Activated CD4-positive, alpha-beta T cell treated with anti-CD3 and anti-CD28 coated beads for 4 hours (primary cell): Measurements from ENCODE around the gene ATP5PB.

Source experiments
- DNase-seq, 2 donors: peaks; one replicate each; pipeline ENCODE4 v3.0.0-alpha.2; 2020

Gene ATP5PB

DNA sequence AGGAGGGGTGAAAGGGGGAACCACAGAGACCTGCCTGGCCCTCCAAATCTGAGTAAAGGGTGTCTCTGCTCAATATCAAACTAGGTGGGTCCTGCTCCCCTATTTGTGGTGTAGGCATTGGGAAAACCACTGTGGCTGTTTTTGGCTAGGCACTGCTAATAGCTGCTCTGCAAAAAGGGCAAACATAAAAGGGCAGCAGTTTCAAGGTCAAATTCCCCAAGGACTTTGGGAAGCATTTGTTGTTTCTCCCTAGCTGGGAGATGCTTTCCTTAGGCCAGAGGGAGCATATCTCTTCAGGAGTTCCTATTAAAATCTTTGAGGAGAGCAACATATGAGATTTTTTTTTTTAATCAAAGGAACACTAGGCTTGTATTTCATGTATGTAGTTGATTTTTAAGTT is 26.9 kb downstream of the ATP5PB start:
- no peak for DNase-seq

DNA sequence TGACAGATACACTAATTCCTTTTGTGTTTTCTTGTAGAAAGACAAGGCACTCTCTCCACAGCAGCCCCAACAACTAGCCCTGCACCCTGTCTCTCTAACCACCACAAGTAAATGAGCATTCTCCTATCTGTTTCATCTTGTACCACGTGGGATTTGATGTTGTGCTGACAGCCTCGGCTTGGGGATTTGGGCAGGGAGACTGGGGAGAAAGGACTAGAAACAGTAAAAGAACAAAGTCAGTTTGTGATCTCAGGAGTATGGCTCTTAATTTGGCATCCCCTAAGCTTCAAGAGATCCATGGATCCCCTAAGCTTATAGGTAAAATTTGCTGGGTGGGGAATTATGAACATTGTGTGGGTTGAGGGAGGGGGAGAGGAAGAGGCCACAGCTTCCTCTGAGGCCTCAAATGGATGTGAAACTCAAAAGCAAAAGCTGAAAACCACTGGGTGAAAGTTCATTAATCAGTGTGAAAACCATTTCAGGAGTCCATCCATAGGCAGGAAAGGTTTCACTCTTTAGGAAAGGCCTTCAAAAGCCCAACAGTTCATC is 27.6 kb downstream of the ATP5PB start:
- peak; percentile 14 to 21 for DNase-seq

DNA sequence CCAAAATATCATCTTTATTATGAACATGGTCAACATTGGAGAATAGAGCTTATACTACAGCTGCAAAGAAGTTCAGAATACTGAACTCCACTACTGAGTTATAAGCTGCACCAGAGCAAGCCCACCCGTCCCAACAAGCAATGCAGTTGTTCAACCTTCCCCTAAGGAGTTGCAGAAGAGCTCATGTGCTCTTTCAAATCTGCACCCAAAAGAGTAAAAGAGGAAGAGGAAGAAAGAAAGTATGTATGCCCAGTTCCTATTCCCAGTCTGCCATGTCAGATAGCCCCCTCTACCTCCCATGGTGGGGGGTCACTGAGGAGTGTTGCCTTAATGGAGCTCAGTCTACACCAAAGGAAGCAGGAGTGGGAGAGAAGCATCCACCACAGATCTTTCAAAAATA is 31.4 kb downstream of the ATP5PB start:
- no peak for DNase-seq

DNA sequence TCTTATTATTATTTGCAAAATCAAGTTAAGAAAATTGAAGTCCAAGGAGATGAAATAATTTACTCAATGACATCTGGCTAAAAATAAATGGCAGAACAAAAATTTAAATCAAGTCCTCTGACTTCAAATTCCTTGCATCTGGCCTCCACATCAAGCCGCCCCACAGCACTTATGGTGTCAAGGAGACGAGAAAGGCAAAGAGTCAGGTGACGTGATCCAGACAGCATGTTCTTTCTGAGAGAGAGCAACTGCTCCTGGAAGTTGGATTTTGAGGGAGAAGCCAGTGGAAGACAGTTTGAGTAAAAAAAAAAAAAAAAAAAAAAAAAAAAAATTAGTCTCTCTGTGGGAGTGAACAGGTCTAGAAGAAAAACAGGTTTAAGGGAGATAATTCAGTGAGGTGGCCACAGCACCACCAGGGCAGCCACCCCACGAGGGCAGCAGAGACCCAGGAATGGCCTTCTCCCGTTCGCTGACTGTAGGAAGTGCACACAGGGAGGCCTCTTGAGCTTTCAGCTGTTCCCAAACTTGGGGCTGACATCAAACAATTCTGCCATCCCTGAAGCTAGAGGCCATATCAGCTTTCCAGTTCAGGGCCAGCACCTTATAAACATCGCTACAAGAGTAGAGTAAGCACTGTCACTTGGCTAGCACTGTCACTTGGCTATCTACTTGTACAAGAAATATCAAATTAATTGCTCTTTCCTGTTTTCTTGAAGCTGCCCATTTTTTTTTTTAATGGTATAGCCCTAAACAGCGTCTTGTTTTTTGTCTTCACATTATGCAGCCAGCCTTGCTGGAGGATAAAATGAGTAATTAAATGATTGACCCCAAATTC is 32.3 kb downstream of the ATP5PB start:
- peak; percentile 55 to 60 for DNase-seq

DNA sequence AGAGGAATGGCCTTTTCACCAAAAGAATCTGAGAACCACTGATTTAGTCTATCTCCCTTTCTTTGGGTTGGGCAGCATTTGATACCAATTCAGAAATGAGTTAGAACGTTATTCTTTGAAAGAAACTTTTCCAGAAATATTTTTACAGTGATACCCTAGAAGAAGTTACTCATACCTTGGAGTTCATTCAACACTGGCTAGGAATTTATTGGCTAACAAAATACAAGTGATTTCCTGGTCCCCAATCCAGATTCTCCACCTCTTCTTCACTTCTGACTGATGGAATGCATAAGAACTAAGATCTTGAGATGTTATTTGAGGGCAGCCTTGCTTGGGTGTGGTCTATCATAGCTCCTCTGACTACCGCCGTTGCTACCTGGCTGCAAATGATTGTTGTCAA is 33.9 kb downstream of the ATP5PB start:
- no peak for DNase-seq

DNA sequence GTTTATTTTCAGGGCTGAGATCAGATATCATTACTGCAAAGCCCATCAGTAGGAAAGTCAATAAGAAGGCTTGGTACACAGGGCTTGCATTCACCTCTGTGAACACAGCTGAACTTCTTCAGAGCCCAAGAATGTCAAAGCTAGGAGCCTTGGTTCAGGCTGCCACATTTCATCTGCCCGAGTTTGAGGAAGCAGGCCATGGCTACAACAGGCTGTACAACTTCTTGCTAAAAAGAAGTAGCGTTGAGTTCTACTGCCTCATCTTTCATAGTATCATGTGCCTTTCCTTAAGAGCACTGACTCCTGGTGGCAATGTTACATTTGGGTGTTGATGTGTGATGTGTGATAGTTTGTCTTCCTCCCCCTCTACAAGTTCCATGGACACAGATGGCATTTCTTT is 34.6 kb downstream of the ATP5PB start:
- DNase-seq: no peak

DNA sequence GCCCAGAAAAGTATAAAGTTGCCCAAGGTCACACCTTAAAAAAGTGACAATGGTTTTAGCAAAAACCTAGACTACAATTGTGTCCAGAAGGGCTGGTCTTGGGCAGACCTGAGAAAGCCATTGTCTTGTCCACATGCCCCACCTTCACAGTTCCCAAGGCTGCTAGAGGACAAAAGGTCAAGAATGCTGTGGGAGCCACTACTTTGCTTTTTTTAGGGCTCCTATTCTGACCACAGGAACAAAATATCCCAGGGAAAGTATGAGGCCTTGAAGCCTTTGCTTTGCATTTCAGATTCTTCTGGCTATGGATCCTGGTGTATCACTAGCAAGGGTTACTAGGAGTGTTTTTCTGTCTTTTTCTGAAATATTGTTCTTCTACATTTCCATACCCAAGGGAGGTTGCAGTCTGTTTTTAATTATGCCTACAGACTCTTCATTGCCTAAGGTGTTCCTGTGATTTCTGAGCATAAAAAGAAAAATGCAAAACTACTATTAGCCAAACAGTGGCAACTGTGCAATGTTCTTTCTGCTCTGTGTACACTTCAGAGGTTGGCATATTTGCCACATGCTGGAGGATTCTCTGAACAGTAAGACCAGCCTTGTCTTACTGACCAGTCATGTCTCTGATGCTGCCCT is 35.2 kb downstream of the ATP5PB start:
- no peak for DNase-seq

DNA sequence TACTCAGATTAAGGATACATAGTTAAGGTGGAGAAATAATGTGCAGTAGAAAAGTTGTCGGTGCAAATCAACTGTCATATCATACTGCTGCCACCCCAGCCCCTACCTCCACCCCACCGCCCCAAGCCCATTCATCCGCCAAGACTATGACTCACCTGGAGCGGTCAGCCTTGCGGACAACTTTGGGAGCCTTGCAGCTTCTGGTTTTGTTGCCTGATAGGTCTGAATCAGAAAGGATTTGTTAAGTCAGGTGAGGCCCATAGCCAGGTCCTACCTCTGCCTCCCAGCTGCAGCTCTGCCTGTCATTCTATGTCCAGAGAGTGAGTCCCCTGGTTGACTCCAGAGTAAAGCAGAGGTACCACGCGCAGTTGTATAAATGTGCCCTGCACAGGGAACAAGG is 37.2 kb downstream of the ATP5PB start:
- no peak for DNase-seq

DNA sequence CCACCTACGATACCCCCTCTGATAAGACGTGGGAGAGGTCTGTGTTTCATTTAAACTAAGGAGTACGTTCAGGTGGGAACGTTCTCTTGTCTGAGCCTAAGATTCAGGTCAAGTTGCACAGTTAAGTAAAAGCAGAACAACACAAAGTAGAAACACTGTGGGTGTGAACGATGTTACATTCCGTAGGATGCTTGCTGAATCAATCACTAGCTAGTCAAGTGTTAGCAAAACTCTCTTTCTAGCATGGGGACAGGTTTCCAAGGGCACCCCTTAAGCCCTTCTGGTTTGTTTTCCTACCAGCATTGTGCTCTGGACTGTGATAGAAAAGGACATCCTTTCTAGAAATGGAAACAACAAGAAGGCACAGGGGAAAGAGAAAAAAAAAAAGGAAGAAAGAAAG is 37.9 kb downstream of the ATP5PB start:
- no peak for DNase-seq

DNA sequence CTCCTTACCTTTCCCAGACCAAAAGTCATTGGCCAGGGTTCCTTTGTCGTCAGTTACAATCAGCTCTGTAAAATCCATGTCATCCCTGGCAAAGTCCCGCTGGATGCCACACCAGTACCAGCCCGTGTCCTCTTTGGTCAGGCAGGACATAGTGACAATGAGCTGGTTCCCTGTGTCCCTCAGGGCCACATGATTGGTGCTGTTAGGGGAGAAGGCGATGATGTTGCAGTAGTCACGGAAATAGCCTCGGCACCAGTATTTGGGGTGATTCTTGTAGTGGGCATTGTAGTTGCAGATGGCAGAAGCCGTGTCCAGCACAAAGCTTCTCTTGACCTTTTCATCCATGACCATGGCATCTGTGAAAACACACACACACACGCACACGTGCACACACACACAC is 39.4 kb downstream of the ATP5PB start:
- DNase-seq: no peak

DNA sequence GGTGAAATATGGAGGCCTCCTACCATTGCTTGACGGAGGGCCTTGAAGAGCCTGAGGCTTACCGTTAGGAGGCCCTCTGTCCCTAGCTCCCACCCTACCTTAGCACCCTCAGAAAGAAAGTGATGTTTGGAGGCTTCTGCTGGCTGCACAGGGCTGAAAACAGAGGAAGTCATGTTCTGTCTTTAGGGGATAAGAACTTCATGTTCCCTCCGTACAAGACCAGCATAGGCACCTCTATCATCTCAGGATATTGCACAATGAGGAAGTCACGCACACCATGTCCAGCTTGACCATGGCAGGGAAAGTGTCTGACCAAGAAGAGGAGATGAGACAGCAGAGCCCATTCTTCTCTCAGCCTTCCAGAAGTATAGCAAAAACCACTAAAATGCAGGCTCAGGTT is 40.3 kb downstream of the ATP5PB start:
- DNase-seq: no peak

DNA sequence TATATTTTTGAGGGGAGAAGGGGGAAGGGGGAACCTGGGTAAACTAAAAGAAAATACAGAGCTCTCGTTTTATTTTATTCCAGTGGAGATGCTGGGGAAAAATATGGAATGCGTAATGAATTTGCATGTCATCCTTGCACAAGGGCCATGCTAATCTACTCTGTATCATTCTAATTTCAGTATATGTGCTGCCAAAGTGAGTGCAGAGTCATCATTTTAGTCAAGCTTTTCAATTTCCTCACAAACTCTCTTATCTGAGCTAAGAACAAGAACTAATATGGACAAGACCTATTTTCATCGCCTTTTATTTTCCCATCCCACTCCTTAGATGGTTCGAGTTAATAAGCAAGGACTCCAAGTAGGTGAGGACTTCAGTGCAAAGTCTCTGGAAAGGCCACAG is 41.0 kb downstream of the ATP5PB start:
- DNase-seq: no peak

DNA sequence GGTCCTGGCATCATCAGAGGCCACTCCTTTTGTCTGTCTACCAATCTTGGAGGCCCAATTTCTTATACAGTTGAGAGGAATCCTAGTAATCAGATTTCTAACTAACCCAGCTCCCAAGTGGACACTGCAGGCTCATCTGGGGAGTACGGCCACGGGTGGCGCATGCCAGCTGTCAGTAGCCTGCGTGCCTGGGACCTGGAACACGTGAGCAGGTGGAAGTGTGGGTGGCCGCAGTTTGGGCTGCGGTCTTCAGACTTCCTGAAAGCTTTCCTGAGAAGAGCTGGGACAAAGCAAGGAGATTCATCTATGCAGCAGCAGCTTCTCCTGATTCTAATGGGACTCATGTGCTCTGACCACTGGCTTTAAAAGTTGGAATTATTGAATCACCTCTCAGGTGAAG is 41.8 kb downstream of the ATP5PB start:
- DNase-seq: no peak

DNA sequence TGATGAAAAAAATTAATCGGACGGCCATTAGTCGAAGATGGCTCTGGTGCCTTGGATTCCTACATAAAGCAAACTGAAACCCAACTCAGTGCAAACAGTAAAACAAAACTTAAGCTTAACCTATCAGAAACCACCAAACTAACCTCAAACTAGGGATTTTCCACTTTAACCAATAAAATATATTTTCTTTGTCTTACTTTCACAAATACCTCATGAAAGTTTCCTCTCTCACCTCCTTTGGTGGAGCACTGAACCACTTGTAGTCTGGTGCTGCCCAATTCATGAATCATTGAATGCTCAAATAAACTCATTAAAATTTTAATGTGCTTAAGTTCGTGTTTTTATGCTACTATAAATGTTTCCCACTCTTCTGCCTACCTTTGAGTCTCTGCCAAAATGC is 47.1 kb downstream of the ATP5PB start:
- no peak for DNase-seq

DNA sequence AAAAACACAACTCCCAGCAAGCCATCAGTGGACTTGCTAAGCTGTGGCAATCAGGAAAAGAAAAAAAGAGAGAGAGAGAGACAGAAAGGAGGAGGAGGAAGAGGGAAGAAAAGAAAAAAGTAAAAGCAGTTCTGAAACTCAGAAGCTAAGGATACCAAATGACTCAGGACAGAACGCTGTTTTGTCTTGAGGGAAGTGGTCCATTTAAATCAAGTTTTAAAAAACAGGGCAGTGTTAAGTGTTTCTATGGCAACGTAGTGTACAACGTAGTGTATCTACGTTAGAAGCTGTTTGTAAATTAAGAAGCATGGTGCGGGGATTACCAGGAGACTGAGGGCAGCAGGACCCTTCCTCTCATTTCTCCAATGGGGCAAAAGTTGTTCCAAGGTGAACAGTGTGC is 48.3 kb downstream of the ATP5PB start:
- no peak for DNase-seq

DNA sequence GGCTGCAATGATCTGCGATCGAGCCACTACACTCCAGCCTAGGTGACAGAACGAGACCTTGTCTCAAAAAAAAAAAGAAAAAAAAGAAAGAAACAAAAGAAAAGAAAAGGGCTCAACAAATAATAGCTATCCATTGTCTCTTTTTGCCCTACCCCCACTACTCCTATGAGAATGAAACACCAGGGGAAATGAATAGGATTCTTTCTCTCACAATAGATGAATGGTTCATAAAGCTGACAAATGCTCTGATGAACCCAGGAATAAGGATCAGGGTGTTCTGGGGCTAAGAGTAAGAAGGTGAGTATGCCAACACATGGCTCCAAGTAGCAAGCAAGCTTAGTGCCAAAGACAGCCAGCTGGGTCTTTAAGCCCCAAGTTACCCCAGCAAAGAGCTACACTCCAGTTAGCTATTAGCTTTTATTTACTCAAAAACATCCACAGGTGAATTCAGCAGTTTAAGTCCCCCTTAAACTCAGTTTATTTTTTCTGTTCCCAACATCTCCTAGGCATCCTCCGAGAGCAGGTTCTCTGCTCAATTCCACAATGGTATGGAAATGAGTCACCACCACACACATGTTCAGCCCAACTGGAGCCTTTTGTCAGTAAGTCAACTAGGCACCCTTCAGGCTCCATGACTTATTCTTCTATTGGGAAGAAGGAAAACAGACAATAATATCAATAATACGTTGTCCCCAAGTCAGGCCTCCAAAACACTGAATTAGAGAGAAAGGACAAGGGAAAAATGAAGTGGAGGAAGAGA is 49.9 kb downstream of the ATP5PB start:
- DNase-seq: no peak

DNA sequence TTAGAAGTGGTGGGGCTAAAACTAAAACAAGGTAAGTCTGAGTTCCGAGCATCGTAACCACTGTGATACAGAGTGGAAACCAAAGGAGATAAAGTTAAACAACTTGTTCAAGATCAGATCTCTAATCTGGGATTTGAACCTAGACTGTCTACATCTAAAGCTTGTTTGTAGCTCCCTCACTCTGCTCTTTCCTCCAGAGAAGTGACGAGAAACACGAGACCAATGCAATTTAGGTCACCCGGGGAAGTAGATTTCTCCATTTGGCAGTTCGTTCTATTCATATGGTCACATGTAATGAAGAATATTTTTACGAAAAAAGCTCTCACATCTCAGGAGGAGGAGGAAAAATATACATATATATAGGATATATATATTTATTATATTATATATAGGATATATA is 52.4 kb downstream of the ATP5PB start:
- DNase-seq: no peak

DNA sequence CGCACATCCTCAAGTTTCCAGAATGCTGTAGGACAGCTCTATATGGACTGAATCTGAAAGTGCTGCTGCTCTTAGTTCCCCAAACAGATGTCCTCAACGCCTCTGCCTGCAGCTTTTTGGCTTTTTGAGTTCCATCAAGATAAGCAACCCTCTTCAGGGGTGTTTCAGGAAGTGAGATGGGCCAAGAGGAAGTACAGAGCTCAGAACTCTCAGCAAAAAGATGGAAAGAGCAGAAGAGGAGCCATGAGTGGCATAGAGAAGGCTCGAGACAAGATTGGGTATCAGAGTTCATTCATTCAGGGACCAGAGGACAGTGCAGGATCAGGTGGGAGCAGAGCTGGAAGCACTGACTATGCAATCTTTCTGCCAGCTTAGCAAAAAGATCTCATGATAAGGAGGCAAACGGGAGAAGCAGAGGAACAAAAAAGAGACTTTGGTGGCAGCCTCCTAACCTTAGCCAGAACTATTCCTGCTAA is 54.4 kb downstream of the ATP5PB start, which contains the start of the genes ADORA3 and TMIGD3:
TSS of gene ADORA3 (minus strand) at position 49 of the 476 bp plus-strand sequence. CDS start 279 bp downstream, outside the sequence.
TSS of gene TMIGD3 (minus strand) at position 49 of the 476 bp plus-strand sequence. CDS start 279 bp downstream, outside the sequence.
- no peak for DNase-seq

DNA sequence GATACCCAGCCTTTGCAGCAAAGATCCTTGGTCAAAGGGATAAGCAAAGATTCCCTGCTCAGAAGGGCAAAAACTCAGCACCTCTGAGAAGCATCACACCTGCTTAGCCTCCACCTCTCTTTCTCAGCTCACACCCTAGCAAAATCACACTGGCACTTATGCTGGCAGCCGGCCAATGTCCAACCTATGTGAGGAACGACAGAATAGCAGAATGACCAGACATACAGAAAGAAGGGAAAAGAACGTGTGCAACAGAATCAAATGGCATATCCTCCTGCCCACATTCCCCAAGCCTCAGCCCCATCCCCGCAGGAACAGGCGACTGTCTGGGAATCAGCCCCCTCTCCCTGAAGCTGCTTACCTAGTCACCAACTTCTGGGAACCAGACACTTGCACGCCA is 54.8 kb downstream of the ATP5PB start:
- DNase-seq: no peak

DNA sequence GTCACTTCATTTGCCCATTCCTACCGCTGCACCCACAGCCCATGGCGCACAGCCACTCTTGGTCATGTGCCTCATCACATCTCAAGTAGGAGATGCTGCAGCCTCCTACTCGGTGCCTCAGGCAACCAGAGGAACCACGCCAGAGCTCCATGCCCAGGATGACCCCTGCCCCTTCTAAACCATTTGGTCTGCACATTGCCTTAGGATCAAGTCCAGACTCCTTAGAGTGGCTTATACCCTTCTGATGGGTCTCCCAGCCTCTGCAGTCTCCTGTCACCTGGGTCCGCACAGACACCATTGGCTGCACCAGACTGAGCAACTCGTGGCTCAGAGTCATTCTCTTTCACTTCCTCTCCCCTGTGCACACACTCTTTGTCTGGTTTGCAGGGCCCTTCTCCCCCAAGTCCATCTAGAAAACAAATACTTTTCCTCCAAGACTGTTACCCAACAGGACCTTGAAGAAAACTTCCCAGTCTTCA is 56.4 kb downstream of the ATP5PB start:
- peak in 1 of 2 donors; percentile 16 for DNase-seq

DNA sequence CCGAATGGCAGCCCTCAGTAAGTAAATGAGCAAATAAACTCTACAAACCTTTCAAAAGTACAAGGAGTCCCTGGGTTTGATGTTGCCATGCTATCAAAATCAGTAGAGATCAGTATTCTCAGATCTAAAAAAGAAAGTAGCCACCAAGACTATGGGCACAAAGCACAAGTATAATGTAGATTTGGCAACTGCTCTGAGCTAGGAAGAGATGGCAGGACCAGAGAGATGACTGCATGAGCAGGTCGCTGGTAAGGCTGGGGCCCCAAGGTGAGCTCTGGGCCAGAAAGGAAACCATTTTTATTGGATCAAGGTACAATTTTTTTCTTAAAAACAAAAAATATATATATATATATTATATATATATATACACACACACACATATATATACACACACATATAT is 57.3 kb downstream of the ATP5PB start:
- no peak for DNase-seq

DNA sequence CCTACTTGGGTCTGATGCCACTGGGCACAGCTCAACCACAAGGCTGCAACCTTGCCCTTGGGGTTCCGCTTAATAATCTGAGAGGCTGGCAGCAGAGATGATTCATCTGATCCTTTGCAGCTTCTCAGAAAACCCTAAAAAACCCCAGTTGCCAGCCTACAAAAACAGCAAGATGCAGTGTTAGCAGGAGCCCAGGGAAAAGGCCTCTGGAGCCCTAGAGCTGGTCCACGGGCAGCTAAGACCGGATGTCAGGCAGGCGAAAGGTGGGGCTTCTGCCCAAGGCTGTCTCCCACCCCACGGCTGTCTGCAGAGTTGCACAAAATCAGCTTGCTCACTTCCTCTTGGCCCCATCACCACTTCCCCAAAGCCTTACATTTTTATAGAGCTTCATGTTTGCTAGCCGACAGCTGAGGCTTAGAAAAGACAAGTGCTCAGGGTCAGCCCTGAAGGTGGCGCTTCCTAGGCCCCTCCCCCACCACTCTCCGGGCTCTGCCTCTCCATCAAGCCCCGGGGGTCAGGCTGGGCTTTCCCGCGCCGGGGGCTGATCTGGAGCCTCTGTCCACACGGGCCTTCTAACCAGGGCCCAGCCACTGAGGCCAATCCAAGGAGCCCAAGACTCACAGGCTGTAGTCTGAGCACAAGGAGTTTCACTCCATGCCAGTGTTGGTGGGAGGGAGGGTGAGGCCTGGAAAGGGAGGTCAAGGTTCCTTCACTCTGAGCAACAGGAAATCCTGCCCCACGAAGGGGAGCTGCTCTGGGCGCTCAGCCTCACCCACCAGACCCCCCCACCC is 58.3 kb downstream of the ATP5PB start:
- DNase-seq: peak; percentile 61 to 65
